ENCODE results near the gene TMEM203.
"Not testable (repeated sequence)": the region's sequence is repeated elsewhere in the genome, so short reads cannot be mapped to it uniquely, and the experiment has no call there.

The TMEM203 gene, protein sequence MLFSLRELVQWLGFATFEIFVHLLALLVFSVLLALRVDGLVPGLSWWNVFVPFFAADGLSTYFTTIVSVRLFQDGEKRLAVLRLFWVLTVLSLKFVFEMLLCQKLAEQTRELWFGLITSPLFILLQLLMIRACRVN

DNA sequence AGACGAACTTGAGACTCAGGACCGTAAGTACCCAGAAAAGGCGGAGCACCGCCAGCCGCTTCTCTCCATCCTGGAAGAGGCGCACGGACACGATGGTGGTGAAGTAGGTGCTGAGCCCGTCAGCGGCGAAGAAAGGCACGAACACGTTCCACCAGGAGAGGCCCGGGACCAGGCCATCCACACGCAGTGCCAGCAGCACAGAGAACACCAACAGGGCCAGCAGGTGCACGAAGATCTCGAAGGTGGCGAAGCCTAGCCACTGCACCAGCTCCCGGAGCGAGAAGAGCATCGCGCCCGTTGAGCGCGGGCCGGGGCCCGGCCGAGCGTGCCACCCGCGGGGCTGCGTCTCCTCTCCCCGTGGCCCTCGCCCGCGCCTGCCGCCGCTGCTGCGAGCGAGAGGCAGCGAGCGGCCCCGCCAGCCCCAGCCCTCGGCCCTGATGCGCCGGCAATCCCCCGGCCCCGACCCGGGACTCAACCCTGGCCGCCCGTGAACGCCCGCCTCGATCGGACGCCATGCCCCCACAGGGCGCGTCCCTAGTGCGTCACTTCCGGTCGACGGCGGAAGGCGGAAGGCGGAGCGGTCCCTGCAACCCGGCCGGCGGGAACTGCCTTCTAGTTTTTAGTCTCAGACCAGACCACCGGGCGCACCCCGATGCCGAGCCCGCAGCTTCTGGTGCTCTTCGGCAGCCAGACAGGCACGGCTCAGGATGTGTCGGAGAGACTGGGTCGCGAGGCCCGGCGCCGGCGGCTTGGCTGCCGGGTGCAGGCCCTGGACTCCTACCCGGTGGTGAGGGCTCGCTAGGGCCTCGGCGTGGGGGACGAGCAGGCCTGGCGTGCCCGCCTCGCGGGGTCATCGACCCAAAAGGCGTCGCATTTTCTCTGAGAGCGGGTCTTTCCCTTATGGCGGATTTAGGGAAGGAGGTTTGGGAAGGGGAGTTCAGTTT is at the start of gene TMEM203, which contains the start of gene NDOR1:
Gene TMEM203, minus strand, starts transcription at position 523 of the 944 bp plus-strand sequence. Its CDS starts 234 bp downstream, at position 289.
Gene NDOR1, plus strand, starts transcription at position 575 of the 944 bp plus-strand sequence. Its CDS starts 78 bp downstream, at position 653.
- DNase-seq = peak; percentile 96

DNA sequence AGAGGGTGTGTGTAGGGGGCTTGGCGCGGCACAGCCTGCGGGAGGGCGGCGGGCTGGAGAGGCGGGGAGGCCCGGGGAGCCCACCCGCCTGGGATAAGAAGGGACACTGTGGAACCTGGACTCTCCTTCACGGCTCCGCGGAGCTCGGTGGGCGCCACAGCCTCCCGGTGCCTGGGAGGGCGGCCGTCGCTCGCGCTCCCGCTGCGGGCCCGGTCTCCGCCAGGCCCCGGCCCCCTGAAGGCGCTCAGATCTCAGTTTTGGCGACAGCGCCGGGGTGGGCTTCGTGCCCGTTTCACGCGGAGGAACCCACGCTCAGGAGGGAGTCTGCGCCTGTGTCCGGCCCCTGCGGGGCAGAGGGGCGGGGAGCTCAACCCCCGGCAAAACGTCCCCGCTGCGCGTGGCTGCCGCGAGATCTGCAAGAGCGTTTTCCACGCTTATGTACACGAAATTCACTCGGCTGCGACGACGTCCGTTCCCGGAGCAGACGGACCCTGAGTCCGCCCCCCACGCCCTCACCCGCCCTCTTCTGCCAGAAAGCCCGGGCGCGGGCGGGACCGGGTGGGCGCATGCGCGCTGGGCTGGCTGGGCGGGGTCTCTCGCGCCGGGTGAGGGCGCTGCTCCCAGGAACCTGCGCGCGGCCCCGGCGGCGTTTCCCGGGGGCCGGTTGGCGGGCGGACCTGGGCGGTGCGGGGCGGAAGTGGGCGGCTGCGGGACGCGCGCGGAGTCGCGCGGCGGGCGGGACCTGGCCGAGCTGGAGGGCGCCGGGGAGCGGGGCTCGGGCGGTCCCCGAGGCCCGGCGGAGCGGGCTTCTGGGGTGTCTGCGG is 49.4 kb upstream of the TMEM203 start, which contains the start of gene NELFB:
Gene NELFB, plus strand, starts transcription at position 704 of the 824 bp plus-strand sequence.
- DNase-seq = peak; percentile 97

DNA sequence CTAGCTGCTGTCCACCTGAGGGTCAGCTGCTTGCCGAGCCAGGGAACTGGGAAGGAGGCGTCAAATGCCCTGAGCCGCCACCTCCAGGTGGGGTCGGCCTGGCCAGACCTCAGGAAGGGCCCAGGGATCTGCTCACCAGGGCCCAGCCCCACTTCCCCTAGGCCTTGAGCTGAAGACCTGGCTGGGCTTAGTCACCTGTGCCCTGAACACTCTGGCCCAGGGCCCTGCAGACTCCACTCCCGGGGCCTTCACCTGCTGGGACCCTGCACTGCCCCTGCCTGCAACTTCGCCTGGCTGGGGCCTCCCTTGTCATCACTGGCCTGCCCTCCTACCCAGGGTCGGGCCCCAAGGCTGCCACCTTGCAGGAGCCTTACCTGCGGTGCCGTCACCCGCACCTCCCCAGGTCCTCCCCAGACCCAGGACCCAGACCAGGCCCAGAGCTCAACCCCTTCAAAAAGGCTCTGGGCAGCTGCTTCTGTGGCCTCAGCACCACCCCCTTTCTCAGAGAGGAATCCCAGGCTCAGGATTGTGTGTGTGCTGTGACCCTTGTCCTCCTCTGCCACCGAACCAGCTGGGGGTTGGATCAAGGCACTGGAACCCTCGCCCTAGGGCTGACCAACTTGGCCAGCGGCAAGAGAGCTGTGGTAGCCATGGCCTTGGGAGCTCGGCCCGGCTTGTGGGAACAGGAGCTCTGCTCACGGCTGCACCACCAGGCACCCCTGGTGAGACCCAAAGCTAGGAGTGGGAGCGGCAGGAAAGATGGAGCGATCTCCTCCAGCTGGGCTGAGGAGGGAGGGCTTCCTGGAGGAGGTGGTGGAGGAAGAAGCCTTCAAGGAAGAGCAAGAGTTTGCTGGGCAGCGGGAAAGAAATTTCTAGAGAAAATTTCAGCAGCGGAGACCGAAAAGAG is 48.5 kb upstream of the TMEM203 start:
- no peak for DNase-seq

GRCh38 chr9:137252555-137253506 is 47.4 kb upstream of the TMEM203 start:
- DNase-seq = no peak

DNA sequence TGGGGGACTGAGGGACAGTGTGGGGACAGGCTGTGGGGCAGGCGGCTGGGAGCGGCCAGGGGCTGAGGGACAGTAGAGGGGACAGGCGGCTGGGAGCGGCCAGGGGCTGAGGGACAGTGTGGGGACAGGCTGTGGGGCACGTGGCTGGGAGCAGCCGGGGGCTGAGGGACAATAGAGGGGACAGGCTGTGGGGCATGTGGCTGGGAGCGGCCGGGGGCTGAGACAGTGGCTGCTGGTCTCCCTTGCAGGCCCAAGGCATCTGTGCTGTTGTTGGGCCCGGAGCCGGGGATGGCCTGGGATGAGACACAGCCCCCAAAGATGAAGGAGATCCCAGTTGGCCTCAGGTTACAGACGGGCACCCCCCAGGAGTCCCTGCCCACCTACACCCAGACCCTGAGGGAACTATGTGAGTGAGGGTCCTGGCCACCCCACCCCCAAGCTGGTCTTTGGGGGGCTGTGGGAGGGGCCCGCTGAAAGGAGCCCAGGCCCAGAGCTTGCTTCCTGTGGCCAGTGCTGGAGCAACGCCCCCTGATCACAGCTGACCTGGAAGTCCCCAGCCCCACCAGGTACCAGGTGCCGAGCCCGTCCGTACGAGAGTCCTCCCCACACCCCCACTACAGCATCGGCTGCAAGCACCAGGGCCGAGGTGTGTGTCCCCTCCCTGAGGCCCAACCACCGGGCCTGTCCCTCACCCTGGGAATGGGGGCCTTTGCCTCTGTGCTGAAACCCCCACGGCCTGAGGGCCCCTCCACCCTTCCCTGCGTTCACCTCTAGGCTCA is 46.2 kb upstream of the TMEM203 start:
- no peak for DNase-seq

GRCh38 chr9:137251194-137251461 is 45.7 kb upstream of the TMEM203 start, which contains the start of gene STPG3:
STPG3 (plus strand) TSS chr9:137251286; CDS start chr9:137251287, 1 bp downstream.
- no peak for DNase-seq

DNA sequence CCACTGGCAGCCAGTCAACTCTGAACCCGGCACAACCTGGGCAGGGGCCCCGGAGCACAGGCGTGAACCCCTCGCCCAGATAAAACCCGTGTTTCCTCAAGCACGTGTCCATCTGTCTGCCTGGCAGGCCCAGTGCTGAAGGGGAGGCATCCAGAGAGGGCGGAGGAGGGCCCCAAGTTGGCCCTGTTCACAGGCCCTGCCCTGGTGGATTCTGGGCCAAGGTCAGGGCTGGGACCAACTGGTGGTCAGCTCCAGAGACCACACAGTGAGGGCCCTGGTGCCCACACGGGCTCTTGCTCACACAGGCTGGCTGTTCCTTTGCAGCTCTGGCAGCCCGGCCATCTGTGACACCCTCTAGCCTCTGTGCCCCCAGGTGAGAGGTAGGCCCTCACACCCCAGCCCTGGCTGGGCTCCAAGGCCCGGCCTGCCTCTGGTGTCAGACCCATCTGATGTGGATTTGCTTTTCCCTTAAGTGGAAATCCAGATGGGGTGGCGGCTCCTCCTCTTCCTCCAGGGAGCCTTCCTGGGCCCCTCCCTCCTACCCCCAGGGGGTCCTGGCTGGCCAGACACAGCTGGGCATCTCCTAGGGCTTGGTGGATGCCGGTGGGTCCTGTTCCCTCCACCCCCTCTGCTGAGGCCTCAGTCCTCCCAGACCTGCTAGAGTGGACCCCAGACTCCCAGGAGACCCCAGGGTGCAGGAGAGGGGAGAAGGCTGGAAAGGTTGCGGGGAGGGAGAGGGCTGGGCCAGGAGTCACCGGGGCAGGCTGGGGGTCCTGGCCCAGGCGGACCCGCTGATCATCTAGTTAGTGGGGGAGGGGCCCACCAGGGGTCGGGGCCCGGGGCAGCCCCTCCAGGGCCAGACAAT is 45.1 kb upstream of the TMEM203 start:
- DNase-seq = no peak

GRCh38 chr9:137247916-137248175 is 42.4 kb upstream of the TMEM203 start:
- DNase-seq = no peak

DNA sequence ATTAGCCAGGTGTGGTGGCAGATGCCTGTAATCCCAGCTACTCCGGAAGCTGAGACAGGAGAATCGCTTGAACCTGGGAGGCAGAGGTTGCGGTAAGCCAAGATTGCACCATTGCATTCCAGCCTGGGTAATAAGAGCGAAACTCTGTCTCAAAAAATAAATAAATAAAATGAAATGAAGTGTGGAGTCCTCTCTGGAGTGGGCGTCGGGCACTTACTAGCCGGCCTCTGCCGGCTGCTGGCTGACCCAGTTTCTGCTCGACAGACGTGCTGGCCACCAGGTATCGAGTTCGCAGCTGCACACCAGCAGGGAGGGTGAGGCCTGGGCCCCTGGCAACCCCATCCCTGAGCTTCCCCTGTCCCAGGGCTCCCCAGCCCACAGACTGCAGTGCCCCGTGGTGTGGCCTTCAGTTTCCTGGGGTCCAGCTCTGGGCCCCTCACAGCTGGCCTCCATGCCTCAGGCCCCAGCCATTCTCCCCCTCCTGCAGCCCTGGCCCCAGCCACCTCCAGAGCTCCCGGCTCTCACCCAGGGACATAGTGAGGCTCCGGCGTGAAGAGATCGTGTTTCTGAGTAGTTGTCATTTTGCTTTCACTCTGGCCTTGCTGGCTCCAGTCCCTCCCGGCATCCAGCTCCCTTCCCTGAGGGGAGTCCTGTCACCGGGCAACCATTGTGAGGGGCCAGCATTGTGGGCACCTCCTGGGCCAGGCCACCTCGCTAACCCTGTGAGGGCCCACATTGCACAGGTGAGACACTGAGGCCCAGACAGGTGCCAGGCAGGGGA is 41.9 kb upstream of the TMEM203 start:
- no peak for DNase-seq

DNA sequence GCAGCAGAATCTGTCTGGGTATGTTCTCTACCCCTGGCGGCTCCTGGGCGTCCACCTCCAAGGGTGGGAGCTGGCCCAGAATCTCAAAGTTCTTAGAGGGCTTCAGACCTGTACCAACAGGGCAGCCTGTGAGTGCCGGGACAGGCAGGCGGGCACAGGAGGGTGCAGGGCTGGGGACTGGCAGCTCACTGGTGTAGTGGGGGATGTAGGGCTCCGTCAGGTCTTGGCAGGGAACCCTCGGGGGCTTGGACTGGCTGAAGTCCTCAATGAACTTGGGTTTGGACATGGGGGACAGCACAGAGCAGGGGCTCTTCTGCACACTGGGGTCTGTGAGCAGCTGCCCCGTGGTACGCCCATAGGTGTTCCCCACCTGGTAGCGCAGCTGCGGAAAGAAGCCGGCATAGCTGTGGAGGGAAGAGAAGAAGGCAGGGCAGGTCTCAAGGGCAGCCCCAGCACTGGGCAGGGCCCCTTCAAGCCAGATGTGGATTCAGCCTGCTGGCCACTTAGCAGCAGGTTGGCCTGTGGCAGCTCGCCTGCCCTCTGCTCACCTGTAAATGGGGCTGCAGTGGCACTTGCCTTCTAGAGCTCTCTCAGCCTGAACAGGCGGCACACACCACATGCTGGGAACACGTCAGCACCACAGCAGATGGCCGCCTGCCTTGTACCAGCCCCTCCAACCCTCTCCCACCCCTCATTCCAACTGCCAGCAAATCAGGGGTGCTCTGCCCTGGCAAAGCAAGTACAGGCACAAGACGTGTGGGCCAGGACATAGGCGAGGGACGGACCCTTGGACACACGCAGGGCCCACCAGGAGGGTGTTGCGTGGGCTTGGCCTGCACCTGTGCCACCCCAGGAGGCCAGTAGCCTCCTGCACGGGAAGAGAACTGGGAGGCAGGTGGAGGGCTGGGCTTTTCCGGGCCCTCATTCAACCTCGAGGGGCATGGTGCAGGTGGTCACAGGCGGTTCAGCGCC is 40.3 kb upstream of the TMEM203 start:
- no peak for DNase-seq

GRCh38 chr9:137244486-137245449 is 39.3 kb upstream of the TMEM203 start:
- no peak for DNase-seq

GRCh38 chr9:137243626-137244485 is 38.4 kb upstream of the TMEM203 start:
- DNase-seq = peak; percentile 44

GRCh38 chr9:137243266-137243625 is 37.8 kb upstream of the TMEM203 start:
- not testable (repeated sequence) for DNase-seq

DNA sequence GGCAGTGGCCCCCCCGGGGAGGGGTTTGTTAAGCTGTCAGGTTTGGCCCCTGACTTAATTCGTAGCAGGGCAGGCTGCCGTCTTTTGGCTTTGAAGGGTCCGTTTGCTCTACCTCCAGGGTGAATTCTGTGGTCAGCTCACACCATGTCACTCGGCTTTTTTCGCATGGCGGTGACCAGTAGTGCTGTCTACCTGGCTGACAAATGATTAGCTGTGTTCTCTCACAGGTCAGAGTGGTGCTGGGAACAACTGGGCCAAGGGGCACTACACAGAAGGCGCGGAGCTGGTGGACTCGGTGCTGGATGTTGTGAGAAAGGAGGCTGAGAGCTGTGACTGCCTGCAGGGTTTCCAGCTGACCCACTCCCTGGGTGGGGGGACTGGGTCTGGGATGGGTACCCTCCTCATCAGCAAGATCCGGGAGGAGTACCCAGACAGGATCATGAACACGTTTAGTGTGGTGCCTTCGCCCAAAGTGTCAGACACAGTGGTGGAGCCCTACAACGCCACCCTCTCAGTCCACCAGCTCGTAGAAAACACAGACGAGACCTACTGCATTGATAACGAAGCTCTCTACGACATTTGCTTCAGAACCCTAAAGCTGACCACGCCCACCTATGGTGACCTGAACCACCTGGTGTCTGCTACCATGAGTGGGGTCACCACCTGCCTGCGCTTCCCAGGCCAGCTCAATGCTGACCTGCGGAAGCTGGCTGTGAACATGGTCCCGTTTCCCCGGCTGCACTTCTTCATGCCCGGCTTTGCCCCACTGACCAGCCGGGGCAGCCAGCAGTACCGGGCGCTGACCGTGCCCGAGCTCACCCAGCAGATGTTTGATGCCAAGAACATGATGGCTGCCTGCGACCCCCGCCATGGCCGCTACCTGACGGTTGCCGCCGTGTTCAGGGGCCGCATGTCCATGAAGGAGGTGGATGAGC is 37.1 kb upstream of the TMEM203 start:
- DNase-seq = no peak

Data from activated CD4-positive, alpha-beta T cell treated with anti-CD3 and anti-CD28 coated beads, Interleukin-10, Interleukin-2, amounts not matched to agents 100 ng/mL and 50 ng/mL, durations not matched to agents 16 hours and 8 hours (primary cell).